Ascending aorta (tissue), 2 donors: ENCODE data around the gene EPSTI1. TPM values are rescaled to one million over a fixed set of nuclear protein-coding genes. Genes with fewer than 3 reads are reported as not detected.

Source experiments
- DNase-seq, 2 donors: peaks; one replicate each; pipeline ENCODE4 v3.0.0-alpha.2; 2019; ENCODE audit warnings: low spot score in 2 of 2
- H3K27ac ChIP-seq, 2 donors: fragments of 200-600 bp; sonication (generic); one replicate each; pipeline ENCODE4 v1.5.1; 2016 to 2017; ENCODE audit warnings: mild to moderate bottlenecking in 1 of 2
- H3K27me3 ChIP-seq: fragments of 200-600 bp; sonication (generic); one replicate; pipeline ENCODE4 v1.5.1; 2017
- H3K36me3 ChIP-seq, 2 donors: fragments of 200-600 bp; sonication (generic); one replicate each; pipeline ENCODE4 v1.5.1; 2016
- H3K4me1 ChIP-seq, 2 donors: fragments of 200-600 bp; sonication (generic); one replicate each; pipeline ENCODE4 v1.5.1; 2016 to 2017; ENCODE audit warnings: mild to moderate bottlenecking in 1 of 2
- H3K4me3 ChIP-seq, 2 donors: fragments of 200-600 bp; sonication (generic); one replicate each; pipeline ENCODE4 v1.5.1; 2016 to 2017; ENCODE audit warnings: mild to moderate bottlenecking in 1 of 2
- H3K9me3 ChIP-seq, 2 donors: fragments of 200-600 bp; sonication (generic); one replicate each; pipeline ENCODE4 v1.5.1; 2016
- intact Hi-C: fragments of 100-400 bp; cut with DNase I; formaldehyde crosslinking; loops from one replicate; pipeline ENCODE4 v1.15.1; 2023
- total RNA-seq: library from RNA; depleted of rRNA; stranded (reverse); fragments of >200 nt; gene quantifications from one replicate; pipeline ENCODE4 v1.1.0, GENCODE V29; 2016
- TF ChIP-seq, protein P1 (sequence below), 3 experiments: fragments of 200-600 bp in 2 of 3; fragments of 450-650 bp in 1 of 3; sonication (generic) in 2 of 3; IDR thresholded peaks; one replicate each; pipeline ENCODE4 v1.5.1; 2016 to 2019; ENCODE audit warnings: antibody characterized with exemption in 3 of 3, mild to moderate bottlenecking in 1 of 3, moderate library complexity in 1 of 3

EPSTI1 gene
- total RNA-seq, 1 donor from 2014 or later: 3.2 TPM

DNA sequence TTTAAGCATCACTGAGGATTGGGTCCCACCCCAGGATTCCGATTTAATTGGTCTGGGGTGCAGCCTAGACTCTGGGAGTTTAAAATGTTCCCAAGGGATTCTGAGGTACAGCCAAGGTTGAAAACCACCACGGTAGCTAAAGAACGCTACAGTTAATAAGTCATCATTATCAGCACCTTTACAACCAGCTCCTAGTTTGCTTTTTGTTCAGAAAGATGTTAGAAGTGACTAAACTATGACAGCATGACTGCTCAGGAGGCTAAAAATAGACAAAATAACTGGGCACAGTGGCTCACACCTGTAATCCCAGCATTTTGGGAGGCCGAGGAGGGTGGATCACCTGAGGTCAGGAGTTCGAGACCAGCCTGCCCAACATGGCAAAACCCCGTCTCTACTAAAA is 11.7 kb upstream of the EPSTI1 start:
- Histone ChIP-seq H3K27me3 (no peaks in the 10 kb centered on the region), H3K4me1 (no peaks in the 10 kb centered on the region), H3K36me3 (no peaks in the 10 kb centered on the region), H3K27ac (no peak overlapping the region), H3K9me3 (no peaks in the 10 kb centered on the region), H3K4me3 (no peak overlapping the region)
- TF ChIP-seq, protein P1, sequence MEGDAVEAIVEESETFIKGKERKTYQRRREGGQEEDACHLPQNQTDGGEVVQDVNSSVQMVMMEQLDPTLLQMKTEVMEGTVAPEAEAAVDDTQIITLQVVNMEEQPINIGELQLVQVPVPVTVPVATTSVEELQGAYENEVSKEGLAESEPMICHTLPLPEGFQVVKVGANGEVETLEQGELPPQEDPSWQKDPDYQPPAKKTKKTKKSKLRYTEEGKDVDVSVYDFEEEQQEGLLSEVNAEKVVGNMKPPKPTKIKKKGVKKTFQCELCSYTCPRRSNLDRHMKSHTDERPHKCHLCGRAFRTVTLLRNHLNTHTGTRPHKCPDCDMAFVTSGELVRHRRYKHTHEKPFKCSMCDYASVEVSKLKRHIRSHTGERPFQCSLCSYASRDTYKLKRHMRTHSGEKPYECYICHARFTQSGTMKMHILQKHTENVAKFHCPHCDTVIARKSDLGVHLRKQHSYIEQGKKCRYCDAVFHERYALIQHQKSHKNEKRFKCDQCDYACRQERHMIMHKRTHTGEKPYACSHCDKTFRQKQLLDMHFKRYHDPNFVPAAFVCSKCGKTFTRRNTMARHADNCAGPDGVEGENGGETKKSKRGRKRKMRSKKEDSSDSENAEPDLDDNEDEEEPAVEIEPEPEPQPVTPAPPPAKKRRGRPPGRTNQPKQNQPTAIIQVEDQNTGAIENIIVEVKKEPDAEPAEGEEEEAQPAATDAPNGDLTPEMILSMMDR (IDR thresholded peaks at IDR 0.05): no peak
- no peak for DNase-seq
- intact Hi-C loops: no loop called here

DNA sequence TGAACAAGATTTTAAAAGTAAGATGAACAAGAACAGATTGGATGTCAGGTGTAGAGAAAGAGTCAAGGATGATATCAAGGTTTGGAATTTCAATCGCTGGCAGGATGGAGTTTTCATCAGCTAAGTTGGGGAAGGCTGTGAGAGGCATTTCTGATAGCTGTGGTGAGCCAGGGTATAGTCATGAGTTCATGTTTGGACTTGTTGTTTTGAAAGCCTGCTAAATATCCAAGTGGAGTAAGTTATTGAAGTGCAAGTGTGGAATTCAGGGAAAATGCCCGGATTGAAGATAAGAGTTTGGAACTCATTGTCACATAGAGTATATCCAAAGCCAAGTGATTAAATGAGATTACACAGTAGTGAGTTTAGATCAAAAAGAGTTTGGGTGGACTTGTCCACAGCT is 11.0 kb upstream of the EPSTI1 start:
- DNase-seq: no peak
- H3K4me1 ChIP-seq: no peaks in the 10 kb centered on the region
- no peak overlapping the region for H3K4me3 ChIP-seq
- TF ChIP-seq, protein P1 (IDR thresholded peaks at IDR 0.05): no peak
- H3K9me3 ChIP-seq: no peaks in the 10 kb centered on the region
- no peak overlapping the region for H3K27ac ChIP-seq
- intact Hi-C loops: no loop called here
- H3K36me3 ChIP-seq: no peaks in the 10 kb centered on the region
- no peaks in the 10 kb centered on the region for H3K27me3 ChIP-seq

DNA sequence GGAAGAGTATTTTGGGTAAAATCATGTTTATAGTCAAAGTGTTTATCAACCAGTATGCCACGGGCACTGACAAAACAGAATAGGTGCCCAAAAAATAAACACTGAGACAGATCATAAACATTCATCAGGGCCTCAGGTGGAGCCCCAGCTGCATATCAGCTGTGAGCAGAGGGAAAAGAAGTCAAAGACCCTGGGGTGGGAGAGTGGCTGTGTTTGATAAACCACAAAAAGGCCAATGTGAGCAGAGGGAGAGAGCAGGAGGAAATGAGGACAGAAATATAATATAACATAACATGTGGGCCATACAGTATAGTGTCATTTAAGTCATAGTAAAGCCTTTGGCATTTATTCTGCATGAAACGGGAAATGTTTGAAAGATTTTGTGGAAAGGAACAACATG is 10.0 kb upstream of the EPSTI1 start:
- intact Hi-C loops: no loop called here
- Histone ChIP-seq H3K36me3 (no peaks in the 10 kb centered on the region), H3K4me3 (no peak overlapping the region), H3K27ac (no peak overlapping the region), H3K4me1 (no peaks in the 10 kb centered on the region), H3K9me3 (no peaks in the 10 kb centered on the region), H3K27me3 (no peaks in the 10 kb centered on the region)
- no peak for DNase-seq
- TF ChIP-seq, protein P1 (IDR thresholded peaks at IDR 0.05): no peak

DNA sequence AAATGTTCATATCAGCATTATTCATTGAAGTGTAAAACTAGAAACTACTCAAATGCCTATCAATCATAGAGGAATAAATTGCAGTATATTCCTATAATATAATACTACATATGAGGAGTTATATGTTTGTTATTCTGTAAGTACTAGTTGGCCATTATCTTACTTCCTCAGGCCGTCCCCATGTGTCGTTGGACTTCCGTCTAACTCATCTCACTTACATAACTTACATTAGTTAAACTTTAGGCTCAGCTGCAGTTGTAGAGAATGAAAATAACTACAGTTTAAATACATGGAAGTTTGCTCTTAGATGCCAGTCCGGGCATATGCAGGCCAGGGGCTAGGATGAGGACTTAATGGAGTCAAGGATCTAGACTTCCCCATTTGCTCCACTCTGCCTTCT is 8.6 kb upstream of the EPSTI1 start:
- H3K9me3 ChIP-seq: no peaks in the 10 kb centered on the region
- DNase-seq: no peak
- intact Hi-C loops: no loop called here
- H3K36me3 ChIP-seq: no peaks in the 10 kb centered on the region
- H3K27ac ChIP-seq: no peak overlapping the region
- H3K4me1 ChIP-seq: no peaks in the 10 kb centered on the region
- H3K27me3 ChIP-seq: no peaks in the 10 kb centered on the region
- TF ChIP-seq, protein P1 (IDR thresholded peaks at IDR 0.05): no peak
- H3K4me3 ChIP-seq: no peak overlapping the region

DNA sequence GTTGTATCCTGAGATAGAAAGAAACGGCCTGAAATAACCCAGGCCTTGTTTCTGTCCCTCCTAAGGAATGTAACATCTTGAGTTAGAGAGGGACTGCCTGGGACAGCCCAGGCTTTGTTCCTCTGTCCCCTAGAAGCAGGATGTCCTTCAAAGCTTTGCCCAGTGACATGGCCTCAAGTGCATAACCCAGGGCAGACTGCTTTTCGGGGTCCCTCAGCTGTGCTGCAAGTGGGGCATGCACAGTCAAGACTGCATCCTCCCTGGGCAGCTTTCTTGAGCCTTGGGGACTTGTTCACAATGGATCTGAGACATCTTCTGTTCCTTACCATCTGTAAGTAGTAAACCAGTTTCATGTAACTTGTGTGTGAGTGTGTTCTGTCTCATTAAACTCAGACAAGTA is 7.5 kb upstream of the EPSTI1 start:
- intact Hi-C loops: no loop called here
- no peaks in the 10 kb centered on the region for H3K4me1 ChIP-seq
- no peaks in the 10 kb centered on the region for H3K27me3 ChIP-seq
- no peaks in the 10 kb centered on the region for H3K9me3 ChIP-seq
- no peak for DNase-seq
- no peak overlapping the region for H3K4me3 ChIP-seq
- no peak overlapping the region for H3K27ac ChIP-seq
- no peaks in the 10 kb centered on the region for H3K36me3 ChIP-seq
- TF ChIP-seq, protein P1 (IDR thresholded peaks at IDR 0.05): no peak

DNA sequence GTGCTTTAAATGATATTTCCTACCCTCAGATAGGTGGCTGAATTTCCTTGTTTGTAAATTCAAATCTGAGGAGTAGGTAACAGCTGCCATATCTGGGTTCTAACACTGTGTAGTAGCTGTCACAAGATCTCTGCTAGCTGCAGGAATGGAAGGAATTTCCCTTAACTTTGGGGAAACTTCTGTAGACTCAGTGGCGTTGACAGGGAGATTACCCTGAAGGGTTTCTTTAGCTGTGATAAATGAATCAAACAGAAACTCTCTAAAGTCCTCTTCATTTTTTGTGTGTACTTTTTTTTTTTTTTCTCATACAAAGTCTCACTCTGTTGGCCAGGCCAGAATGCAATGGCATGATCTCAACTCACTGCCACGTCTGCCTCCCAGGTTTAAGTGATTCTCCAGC is 5.3 kb upstream of the EPSTI1 start:
- intact Hi-C loops: no loop called here
- DNase-seq: no peak
- no peaks in the 10 kb centered on the region for H3K36me3 ChIP-seq
- TF ChIP-seq, protein P1 (IDR thresholded peaks at IDR 0.05): no peak
- H3K27ac ChIP-seq: no peak overlapping the region
- no peaks in the 10 kb centered on the region for H3K9me3 ChIP-seq
- no peaks in the 10 kb centered on the region for H3K4me1 ChIP-seq
- H3K27me3 ChIP-seq: no peaks in the 10 kb centered on the region
- H3K4me3 ChIP-seq: no peak overlapping the region
